AG08395 (cell line): ENCODE measurements around the gene CPEB3.
"Not testable (repeated sequence)": the region's sequence is repeated elsewhere in the genome, so short reads cannot be mapped to it uniquely, and the experiment has no call there.

Source experiments
- DNase-seq: peaks from one replicate; pipeline ENCODE4 v3.0.0; 2012; ENCODE audit warnings: mixed read lengths, low spot score

The CPEB3 gene

DNA sequence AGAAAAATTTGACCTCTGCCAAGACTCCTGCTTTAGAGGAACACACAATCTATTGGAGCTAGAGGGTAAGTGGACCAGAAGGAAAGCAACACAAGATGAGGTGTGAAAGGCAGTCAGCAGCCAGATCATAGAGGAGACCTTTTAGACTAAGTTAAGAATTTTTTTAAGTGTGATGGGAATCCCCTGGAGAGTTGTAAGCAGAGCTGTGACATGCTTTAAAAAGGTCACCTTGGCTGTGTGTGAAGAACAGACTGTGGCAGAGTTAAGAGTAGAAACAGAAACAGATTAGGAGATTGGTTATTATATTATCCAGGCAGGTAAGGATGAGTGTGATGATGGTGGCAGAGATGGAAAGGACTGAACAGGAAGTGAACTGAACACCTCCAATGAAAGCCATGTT is 23.5 kb downstream of the CPEB3 start:
- DNase-seq = no peak

DNA sequence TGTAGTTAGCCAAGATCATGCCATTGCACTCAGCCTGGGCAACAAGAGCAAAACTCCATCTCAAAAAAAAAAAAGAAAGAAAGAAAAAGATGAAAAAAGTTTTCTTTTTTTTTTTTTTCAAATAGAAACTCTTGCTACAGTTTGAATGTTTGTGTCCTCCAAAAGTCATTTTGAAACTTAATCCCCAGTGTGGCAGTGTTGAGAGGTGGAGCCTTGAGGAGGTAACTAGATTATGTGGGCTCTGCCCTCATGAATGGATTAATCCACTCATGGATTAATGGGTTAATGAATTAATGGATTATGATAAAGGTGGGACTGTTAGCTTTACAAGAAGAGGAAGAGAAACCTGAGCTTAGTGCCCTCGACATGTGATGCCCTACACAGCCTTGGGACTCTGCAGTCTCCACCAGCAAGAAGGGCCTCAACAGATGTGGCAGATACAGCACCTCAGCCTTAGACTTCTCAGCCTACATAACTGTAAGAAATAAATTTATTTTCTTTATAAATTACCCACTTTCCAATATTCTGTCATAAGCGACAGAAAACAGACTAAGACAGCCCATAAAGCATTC is 25.1 kb downstream of the CPEB3 start:
- DNase-seq = no peak

- DNase-seq = no peak
Measured at GRCh38 chr10:92264249-92264648, 26.6 kb downstream of the CPEB3 start.

GRCh38 chr10:92263396-92263795 is 27.5 kb downstream of the CPEB3 start:
- no peak for DNase-seq

- no peak for DNase-seq
Measured at GRCh38 chr10:92248566-92248965, 42.3 kb downstream of the CPEB3 start.

- no peak for DNase-seq
Measured at GRCh38 chr10:92244796-92245195, 46.1 kb downstream of the CPEB3 start.

- peak; percentile 20 for DNase-seq
Measured at GRCh38 chr10:92242910-92243671, 47.8 kb downstream of the CPEB3 start.

- DNase-seq = no peak
Measured at GRCh38 chr10:92242380-92242779, 48.5 kb downstream of the CPEB3 start.

GRCh38 chr10:92241501-92241900 is 49.4 kb downstream of the CPEB3 start:
- DNase-seq = no peak

- DNase-seq = peak; percentile 5
Measured at GRCh38 chr10:92241158-92241500, 49.7 kb downstream of the CPEB3 start.

DNA sequence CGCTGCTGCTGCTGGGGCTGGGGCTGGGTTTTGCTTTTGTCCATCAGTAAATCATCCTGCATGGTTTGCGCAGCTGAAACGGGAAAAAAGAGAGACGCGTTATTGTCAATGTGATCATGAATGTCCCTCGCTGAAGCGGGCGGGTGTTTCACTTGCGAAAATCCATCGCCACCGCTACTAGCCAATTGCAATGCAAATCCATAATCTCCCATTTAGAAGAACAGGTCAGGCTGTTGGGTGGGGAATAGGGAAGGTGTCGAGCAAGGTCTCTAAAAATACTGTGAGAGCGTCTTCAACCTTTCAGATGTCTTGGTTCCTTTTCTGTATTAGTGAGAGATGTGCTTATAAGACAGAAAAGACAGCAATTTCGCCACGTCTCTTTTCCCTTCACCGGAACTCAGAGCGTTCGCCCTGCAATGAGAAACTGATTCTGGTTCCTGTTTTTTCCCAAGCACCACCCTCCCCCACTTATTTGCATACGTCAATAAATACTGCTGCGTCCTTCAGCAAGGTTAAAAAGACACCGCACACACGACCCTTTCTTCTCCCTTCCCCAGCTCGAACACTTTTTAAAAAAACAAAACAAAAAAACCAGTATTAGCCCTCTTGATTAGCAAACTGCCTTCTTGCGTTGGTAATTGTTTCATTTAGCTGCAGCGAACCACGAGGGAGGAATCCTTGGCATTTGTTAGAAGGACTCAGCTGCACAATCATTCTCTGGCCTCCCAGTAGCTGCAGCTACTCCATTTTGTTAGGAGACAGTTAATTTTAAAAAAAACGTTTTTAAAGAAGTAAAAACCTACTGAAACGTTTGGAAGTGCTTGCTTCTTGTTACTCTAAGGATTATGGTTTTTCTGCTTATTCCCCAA is 50.4 kb downstream of the CPEB3 start:
- DNase-seq = peak; percentile 59

DNA sequence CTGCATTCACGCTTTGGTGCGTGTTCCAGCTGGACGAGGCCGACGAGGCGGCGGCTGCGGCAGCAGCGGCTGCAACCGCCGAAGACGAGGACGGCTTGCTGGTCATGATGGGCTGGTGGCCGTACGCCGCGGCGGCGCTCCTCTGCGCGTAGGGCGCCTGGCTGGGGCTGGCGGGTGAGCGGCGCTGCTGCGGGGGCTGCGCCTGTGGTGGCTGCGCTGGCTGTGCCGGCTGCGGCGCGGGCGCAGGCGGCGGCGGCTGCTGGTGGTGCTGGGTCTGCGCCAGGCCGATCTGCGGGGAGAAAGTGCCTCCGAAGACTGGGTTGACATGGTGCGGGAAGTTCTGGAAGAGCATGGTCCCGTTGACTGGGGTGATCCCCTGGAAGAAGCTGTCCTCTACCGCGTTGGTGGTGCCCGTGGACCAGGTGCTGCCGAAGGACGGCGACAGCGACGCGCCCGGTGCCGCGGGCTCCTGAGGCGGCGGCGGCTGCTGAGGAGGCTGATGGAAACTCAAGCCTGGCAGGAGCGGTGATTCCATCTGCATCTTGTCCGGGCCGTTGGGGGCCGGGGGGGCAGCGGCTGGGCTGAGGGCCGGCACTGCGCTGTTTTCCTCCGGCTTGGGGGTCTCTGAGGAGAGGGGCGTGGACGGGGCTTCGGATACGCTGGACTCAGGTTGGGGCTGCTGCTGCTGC is 51.1 kb downstream of the CPEB3 start:
- peak; percentile 45 for DNase-seq

DNA sequence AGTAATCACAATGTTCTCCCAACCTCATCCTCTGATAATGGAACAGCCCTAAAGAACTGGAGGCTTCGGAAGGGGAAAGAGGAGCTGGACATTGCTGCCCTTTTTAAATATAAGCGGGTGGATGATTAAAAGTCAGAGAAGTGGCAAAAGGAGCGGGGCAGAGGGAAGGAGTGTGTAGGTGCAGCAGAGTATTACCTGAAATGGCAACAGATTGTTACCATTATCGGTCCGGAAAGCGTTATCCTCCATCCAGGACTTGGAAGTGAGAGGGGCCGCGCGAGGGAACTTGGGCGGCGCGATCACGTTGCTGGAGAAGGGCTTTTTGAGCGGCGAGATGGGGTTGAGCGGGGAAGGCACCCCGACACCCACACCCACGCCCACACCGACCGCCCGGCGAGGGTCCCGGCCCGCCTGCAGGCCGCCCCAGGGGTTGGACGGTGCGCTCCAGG is 51.7 kb downstream of the CPEB3 start:
- DNase-seq = no peak

GRCh38 chr10:92238586-92239098 is 52.2 kb downstream of the CPEB3 start:
- peak; percentile 55 for DNase-seq

DNA sequence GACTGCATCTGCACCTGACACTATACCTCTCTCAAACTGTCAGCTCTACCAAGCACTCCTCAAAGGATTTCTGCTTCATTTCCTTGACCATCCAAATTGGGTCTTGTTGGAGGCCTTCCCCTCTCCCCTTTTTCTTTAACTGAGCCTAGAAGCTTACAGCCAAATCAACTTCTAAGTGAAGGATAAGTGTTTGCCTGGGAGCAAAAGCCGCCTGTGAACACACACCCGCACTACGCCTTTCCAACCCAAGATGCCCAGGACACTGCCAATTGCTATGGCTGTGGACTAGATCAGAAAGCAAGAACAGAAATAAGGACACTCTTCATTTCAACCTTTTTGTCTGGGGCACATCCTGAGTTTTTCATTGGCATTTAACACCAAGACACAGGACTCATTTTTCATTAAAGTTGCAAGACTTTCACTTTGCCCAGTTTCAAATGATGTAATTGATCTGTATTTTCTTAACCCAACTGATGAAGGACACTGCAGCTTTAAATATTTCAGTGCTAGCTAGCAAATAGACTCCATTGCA is 52.8 kb downstream of the CPEB3 start:
- no peak for DNase-seq

DNA sequence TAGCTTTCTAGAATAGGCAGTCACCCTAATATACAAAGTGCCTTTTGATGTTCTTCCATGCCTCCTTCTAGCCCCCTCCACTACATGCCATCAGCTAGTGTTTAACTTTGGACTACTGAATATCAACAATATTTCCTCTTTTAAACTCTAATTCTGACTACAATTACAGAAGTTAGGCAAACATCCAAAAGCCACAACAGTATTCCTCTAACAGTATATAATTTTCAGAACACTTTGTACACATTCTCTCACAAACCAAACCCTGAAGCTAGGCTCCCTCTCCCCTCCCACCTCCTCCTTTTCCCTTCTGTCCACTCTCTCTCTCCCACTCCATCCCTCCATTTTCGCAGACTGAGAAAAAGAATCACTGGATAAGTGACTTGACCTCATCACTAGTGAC is 59.7 kb downstream of the CPEB3 start:
- no peak for DNase-seq

DNA sequence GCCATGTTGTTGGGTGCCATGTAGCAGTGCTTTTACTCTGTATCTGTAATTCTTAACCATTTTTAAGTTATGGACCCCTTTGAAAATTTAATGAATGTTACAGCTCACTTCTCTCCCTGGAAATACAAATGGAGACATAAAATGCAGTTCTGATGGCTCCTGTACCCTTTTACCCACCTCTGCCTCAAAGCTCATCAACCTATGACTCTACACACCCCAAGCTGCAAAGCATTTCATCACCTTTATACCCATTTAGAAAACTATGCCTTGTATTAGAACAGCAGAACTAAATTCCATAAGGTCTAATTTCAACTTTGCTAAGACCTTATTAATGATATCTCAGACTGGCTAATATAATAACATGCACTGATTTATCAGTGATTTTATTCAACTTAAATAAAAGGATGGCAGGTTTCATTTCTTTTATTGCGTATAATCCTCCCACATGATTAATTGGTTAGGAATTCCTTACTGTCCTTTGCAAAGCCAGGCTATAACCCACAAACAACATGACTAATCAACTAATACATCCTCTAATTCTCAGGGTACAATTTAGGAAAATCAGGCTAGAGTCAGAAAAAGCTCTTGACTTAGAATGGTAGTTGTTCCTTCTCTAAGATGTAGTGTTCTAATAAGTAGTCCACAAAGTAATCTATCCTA is 68.1 kb downstream of the CPEB3 start:
- DNase-seq = peak; percentile 78

DNA sequence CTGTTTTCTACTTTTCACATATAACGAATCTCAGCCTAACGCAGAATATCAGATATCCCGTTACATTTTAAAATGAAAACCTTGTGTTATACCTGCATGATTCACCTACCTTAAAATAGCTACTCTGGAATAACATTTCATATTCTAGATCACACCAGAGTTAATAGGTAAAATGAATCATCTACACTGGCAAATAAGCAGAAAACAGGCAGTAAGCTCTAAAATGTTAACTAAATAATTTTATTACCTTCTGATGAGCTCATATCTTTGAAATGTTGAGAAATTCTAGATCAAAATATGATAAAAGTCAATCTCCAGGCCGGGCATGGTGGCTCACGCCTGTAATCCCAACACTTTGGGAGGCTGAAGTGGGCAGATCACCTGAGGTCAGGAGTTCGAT is 71.3 kb downstream of the CPEB3 start:
- no peak for DNase-seq

- no peak for DNase-seq
Measured at GRCh38 chr10:92218569-92218968, 72.3 kb downstream of the CPEB3 start.

DNA sequence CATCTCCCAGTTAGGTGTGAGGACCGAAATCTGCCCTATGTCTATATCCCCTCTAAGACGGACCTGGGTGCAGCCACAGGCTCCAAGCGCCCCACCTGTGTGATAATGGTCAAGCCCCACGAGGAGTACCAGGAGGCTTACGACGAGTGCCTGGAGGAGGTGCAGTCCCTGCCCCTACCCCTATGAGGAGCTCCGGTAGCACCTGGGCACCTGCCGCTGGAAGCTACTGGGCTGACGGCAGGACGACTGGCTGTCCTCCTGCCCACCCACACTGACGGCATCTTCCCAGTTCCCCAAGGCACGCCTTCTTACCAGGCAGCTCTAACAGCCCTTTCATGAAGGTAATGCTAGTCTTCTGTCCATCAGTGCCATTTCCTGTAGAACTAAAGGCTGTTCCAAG is 74.3 kb downstream of the CPEB3 start:
- not testable (repeated sequence) for DNase-seq

DNA sequence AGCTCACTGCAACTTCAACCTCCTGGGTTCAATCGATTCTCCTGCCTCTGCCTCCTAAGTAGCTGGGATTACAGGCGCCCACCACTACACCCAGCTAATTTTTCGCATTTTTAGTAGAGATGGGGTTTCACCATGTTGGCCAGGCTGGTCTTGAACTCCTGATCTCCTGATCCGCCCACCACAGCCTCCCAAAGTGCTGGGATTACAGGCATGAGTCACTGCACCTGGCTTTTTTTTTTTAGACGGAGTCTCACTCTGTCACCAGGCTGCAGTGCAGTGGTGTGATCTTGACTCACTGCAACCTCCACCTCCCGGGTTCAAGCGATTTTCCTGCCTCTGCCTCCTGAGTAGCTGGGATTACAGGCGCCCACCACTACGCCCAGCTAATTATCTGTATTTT is 75.7 kb downstream of the CPEB3 start:
- DNase-seq = not testable (repeated sequence)
